Measurements from ENCODE around the gene ARPP21.

The ARPP21 gene

DNA sequence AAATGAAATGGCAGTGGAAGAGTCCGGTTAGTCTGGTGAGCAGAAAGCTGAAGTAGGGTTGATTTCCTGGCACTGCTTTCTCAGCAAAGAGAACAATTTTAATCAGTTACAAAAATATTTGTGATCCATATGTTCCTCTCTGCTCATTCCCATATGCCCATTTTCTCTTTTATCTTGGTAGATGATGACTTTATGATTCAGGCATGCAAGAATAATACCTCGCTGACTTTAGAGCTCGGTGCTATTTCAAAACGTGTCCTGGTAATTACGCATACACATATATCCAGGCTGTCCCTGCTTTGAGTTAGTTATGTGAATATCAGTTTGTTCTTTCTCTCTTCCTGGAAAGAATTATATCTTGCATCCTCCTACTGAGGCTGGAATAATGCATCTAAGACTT is 38.5 kb downstream of the ARPP21 start:
- no peak for DNase-seq

DNA sequence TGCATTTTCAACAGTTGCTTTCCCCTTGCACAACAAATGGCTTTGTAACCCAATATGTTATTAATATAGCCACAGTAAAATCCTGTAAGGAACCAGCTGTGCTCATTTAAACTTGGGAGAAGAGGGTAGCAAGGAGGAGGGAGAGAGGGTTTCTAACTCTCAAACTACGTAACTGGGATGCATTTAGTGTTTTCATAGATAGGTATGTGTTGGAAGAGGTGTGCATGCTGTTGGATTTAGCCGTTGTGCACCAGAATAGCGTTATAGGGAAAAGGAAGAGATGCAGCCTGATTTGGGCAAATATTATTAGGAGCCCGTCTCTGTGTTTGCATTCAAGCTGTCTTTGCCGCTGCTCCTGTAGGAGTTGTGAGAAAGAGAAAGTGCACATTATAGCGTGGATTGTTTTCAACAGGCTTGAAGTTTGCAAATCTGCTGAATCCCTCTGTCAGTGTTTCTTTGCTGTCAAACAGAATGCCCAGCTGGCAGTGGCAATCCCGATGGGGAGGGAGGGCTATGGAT is 39.4 kb downstream of the ARPP21 start:
- DNase-seq, result no peak

DNA sequence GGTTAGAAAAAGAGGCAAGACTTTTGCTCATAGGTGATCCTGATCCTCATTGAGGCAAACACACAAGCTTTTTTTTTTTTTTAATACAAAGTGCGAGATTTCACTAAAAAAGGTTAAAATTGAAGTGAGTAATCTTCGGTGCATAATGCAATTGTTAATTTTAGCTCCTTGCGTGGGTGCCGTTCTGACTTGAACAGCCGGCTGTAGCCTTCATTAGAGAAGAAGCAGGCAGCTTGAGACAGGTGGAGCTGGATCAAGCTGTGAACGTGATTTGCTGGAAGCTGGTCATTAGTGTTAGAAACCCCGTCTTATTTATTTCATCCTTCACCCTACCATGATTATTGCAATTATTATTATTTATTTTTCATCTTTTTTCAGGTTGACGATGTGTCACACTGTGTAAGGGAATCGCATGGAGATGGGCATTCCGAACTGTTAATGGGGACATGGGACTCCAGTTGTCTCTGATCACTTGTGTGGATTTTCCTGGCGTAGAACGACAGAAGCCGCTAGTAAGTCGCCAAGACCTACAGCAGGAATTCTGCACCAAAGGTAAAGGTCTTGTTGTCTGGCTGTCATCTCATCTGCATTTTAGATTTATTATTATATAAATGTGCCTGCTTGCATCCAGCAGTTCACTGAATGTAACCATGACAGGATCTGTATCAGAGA is 40.2 kb downstream of the ARPP21 start:
- no peak for DNase-seq

DNA sequence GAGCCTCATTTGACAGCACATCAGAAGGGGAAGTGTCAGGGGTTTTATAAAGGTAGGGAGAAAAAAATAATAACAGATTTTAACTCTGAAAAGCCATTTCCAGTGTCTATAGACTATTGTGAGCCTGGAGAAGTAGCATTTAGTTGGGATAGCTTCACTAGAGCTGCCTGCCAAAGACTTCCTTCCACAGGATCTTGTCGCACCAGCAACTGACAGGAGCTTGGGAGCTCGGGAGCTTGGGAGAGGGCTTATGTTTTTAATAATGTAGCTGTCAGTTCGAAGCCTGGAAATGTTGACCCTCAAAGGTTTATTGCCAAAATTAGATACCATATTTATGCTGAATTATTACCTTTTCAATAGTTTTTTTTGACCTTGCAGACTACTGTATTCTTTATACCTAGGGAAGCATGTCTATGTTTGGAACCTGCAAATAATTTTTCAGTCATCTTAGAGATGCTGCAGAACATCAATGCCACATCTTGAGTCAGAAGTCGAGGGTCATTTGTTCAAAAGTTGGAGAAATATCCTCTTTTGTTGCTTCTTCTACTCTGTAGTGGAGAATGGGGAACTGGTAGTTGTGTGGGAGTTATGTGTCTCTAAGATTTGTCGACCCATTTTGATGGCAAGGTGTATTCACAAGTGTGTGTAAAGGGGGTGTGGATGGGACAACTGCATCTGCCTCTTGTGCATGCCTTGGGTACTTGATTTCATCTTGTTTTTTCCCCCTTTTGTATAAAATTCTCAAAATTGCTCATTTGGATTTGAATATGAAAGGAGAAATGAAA is 41.7 kb downstream of the ARPP21 start:
- no peak for DNase-seq

DNA sequence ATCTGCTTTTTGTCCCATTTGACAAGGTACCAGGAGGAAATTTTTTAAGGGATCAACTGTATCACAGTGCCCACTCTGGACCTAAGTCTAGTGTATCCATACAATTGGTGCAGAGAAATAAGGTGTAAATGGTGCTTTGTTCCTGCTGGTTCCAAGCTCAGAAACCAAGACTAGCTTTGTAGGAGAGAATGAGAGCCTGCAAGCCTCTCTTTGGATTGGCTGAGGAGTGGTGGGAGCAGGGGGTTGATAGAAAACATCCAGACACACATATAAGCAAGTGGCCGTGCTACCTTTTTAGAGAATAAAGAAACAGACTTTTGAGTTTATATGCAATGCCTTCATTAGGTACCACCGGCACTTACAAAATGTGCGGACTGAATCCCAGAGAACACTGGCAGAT is 45.8 kb downstream of the ARPP21 start:
- no peak for DNase-seq

DNA sequence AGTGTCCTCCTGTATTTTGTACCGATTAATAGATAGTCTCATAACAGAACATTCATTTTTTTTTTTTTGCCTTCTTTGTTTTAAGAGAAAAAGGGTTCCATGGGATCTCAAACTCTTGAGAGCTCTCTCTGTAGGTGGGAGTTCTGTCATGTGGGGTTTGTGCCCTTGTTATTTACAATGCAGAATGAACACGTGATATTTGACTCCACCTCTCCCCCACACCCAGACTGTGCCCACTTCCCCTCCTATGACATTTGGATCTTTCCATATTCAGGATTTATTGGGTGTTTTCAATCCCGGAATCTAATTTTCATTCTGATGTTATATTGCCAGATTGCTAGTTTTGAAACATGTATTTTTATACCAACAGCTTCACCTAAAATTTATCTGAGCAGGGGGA is 49.5 kb downstream of the ARPP21 start:
- DNase-seq, result no peak

DNA sequence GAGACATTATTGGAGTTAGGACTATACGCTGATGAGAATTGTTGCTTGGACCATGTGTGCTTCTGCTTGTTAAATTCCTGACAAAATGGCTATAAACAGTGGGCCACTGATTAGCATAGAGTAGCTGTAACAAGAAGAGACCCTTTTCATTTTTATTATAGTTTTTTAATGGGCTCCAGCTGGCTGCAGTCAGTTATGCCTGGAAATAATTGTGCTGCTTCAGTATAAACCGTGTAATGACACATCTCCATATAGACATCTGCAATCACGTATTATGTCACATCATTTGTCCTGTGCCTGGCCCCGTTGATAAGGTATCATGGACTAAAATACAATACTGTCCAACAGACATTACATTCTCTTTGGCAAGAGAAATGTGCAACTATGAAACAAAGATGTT is 50.9 kb downstream of the ARPP21 start:
- DNase-seq, result no peak

DNA sequence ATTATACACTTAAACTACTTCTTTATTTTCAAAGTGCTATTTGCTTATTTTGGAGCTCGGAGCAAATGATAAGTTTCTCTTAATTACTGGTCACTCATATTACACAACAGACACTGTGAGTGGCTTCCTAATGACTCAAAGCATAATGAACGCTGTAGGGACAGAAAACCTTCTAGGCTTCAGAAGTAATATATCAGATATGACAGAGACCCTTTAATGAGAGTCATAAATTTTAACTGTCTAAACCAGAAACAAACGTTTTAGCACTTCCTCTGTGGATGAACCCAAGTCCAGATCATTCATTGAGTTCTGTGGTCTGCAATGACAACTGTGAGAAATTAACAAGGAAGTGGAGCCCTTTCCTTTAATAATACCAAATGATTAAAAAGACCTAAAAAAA is 66.6 kb downstream of the ARPP21 start:
- DNase-seq, result no peak

DNA sequence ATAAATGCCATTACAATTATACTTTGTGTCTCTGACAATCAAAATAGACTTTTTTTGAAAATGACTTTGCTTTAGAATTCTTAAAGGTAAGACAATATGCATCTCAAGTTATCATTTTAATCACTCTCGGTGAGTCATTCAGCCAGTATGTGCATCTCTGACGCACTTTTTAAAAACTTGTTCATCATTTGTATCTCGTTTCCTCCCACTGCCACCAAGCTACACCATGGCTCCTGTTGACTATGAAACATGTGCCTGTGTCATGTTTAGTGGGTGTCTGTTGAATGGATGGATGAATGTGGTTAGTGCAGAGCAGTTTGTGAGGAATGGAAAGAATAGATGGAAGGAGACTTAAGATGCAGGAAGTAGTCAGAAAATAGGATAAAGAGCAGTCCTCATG is 68.6 kb downstream of the ARPP21 start:
- no peak for DNase-seq

DNA sequence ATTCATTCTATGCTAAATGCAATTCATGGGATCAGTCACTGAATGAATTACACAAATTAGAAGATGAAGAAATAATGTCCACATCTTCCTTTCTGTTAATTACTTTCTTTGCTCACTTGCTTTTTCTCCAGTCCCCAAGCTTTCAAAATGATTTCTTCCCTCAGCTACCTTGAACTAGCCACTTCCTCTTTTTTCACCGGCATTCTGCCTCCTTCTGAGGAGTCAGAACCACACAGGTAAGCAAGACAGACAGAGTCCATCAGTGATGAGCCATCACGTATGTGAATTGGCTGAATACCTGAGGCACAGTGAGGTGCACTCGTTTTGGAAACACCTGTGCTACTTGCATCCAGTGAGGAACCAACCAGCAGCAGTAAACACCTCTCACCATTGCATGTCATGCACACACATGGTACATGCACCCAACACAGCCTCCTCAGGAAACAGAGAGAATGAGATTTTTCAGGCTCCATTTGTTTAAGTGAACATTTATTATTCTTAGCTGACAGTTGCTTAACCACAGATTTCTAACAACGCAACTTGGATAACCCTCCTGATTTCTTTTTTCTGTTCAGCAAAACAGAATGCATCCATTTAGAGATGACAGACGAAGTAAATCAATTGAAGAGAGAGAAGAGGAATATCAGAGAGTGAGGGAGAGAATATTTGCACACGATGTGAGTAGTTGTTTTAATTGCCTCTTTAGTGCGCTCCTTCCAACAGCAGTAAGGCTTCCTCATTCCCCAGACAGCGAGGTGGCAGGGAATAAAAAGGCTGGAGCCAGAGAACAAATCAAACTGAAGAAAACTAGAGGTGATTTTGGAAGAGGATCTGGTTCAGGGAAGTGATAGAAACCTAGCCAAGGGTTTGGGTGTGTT is 69.3 kb downstream of the ARPP21 start:
- no peak for DNase-seq

DNA sequence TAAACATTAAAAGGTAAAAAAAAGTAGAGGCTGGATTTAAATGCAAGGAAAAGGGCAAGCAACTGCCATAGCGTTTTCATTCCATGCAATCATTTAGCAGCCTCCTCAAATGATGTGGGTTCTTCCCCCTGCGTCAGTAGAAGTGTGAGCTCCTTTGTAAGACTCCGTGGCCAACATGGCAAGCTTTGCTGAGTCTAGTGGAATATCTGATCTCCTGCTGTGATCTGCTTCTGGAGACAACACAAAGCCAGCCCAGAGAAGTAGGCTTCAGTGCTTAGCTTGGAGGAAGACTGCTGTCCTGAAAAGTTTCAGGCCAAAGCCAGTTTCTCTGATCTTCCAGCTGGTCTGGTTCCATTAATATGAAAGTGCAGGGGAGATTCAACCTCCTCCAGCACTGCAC is 70.4 kb downstream of the ARPP21 start:
- DNase-seq, result no peak

DNA sequence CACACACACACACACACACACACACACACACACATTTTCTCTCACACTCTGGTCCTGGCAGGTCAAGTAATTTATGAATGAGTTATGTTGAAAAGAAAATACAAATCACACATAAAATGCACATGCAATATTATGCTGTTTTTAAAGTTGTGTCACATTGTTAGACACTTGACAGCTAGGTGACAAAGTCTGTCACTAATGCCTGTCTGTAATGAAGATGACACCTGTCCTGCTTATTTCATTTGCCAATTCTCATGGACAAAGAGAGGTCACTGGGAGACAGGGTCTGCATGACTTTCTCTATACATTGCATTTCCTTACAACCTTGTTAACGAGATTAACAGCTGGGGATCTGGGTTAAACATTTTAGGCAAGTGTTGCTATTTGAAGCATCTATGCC is 71.2 kb downstream of the ARPP21 start:
- no peak for DNase-seq

DNA sequence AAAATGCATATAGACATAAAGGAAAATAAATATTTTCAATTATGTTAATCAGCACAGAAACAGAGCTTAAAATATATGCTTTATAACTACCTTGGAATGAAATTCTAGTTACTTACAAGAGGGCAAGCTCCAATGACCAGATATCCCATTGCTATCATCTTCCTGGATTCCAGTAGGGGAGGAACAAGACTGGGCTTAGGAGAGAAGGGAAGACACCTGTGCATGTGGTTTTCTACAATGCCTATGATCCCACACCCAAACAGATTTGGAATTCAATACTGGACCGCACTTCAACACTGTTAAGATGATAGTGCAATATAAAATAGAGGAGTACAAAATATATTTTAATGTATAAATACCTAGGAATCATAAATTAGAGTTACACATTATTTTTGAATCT is 79.6 kb downstream of the ARPP21 start:
- no peak for DNase-seq

DNA sequence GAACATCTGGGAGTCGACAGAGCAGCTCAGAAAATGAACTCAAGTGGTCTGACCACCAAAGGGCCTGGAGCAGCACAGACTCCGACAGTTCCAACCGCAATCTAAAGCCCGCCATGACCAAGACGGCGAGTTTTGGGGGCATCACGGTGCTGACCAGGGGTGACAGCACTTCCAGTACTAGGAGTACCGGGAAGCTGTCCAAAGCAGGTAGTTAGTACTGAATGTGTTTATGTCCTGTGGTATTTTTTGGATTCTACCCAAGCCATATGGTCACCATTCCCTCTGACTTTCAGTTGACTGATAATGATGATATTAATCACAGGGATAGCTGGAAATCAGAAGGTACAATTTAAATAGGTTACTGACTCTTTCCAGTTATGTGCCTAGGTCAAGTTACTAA is 82.3 kb downstream of the ARPP21 start:
- no peak for DNase-seq

DNA sequence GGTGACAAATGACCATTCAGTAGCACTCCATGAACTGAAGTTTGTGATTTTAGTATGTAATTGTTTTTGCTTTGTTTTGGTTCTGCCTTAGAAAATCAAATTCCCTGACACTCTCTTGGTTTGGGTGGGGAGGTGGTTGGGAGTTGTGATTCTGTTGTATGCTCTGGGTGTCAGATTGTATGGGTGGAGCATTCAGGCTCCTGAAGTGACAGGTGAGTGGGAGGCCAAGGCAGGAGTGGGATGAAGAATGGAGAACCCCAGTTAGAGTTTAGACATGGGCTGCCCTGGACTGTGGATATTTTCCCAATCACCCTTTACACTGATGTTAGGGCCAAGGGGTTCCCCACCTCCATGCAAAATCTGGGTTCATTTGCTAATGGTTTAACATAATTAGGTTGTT is 83.6 kb downstream of the ARPP21 start:
- no peak for DNase-seq

DNA sequence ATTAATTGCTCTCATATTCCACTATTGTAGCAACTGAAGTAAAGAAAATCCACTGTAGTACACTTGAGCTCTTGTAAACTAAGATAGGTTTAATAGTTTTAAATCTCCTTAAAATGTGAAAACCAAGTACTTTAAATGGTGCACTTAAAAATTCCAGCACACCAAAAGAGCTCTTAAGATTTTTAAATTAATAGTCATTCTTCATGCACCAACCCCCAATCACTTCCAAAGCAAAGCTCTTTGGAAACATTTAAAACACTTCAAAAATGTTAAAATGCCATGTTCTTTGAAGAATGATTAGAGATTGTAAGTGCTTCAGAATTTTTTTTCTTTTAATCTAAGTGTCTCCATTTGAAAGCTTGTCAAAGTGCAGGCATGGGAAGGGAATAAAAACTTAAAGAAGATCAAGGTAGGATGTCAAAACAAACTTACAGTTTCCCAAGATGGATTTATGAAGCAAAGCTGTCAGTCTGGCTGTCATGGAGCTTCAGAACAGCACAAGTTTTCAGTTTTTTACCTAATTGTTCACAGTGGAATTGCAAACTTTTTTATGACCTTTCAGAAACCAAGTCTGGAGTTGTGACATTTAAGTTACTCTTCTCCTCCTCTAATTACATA is 84.3 kb downstream of the ARPP21 start:
- DNase-seq, result no peak

DNA sequence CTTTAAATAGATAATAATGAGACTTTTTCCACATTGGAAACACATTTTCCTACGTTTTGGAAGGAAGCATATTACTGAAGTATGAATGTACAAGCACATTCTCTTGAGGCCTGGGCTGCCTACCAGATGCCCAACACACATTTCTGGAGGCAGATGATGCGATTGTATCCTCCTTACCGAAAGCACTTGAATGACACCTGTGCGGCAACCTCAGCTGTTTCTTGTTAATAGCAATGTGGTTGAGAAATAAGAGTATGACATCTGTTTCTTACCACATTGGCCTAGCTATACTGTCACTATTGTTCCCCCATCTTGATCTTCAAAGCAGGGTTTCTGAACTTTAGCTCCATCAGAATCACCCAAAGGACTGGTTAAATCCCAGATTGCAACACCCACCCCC is 84.8 kb downstream of the ARPP21 start:
- DNase-seq, result no peak

DNA sequence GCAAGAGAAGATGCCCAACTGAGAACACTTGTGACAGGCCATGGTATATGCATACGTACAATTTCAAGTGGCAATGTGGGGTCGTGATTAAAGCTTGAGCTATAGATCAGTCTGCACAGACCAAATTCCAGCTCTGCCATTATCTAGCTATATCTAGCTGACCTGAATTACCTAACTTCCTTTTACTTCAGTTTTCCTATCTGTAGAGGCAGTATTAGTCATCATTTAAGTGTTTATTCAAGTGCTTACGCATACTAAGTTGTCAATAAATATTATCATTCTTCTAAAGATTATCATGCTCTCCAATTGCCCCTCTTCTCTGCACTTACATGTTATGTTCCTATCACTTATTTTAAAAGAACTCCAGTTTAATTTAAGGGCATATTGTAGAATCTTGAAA is 87.9 kb downstream of the ARPP21 start:
- DNase-seq, result no peak

DNA sequence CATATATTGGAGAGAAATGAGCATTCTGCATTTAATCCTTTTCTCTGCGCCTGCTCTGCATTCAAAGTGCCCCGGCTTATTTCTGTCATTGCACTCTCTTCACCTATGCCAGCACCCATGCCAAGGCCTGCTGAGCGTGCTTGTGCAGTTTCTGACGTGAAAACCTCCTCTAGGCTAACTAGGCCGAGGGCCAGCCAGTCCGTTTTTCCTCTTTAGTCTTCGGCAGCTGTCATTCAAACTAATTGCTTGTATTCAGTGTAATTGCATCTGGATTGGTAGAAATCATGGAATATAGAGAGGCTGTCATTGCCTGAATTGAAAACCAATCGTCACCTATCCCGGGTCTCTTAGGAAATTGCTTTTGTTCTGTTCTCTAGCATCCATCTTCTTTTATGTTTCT is 94.0 kb downstream of the ARPP21 start:
- DNase-seq, result no peak

DNA sequence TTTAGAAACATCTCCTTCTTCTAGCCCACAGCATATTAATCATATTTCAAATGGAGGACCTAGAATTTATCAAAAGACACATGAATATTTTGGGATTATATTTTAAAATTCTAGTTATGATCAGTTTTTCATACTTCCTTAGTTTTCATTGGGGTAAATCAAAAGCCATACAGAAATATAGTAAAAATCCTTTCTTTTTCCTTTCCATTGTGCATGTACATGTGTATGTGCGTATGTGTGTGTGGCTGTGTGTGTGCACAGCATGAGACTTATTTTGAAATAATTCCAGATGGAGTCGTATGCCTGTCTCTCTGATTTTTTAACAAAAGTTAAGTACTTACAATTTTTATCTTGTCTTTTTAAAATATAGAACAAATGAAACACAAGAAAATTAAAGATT is 94.5 kb downstream of the ARPP21 start:
- no peak for DNase-seq

DNA sequence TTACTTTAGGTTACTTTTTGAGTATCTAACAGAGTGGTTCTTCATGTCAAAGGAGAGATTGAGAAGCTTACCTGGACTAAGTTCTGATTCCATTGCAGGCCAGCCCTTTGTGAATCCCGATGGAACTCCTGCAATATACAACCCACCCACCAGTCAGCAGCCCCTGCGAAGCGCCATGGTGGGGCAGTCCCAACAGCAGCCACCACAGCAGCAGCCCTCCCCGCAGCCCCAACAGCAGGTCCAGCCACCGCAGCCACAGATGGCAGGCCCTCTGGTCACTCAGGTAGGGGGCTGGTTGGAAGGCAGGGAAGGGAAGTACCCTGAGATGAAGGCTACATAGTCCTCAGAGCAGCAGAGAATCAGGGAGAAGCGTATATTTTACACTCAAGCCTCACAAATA is 97.8 kb downstream of the ARPP21 start:
- DNase-seq, result no peak

DNA sequence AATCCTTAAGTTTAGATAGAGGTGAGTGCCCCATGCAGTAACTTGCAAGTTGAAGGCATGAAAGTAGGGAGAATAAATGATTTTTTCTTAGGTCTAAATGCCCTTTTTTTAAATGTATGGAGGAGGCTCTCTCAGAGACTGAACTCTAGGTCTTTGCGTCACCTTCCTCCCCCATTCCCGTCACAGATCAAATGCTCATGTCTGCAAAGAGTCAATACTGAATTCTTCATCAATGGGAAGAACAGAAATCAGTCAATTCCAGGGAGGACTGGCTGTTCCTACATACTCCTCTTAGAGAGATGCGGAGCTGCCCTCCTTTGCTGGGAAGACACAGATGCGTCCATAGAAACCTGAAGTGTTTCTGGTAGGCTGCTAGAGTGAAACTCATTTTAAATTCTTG is 98.2 kb downstream of the ARPP21 start:
- no peak for DNase-seq
